Activated CD8-positive, alpha-beta memory T cell treated with anti-CD3 and anti-CD28 coated beads, Interleukin-2, amount 50 U/mL, for 1 hour (primary cell): ENCODE measurements around the gene ENPP4.
"Not testable (repeated sequence)": the region's sequence is repeated elsewhere in the genome, so short reads cannot be mapped to it uniquely, and the experiment has no call there.

Source experiments
- DNase-seq: peaks from one replicate; pipeline ENCODE4 v3.0.0-alpha.2; 2020; ENCODE audit errors: extremely low read depth

ENPP4 gene

DNA sequence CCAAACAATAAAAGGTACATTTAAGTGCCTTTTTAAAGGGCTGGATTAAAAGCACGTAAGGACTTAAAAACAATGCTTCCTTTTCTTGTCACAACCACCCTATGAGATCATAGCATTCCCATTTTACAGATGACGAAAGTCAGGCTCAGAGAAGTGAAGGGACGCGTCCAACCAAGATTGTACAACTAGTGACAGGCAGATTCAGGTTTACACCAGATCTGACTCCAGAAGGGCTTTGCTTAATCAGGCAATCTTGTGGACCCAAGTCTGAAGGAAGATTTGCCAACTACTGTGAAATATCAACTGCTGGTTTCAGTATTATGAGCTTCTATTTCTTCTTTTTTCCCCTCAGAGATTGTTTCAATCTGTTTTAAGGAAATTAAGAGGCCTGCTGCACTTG lies 877 bp downstream of the ENPP4 start:
- no peak for DNase-seq

DNA sequence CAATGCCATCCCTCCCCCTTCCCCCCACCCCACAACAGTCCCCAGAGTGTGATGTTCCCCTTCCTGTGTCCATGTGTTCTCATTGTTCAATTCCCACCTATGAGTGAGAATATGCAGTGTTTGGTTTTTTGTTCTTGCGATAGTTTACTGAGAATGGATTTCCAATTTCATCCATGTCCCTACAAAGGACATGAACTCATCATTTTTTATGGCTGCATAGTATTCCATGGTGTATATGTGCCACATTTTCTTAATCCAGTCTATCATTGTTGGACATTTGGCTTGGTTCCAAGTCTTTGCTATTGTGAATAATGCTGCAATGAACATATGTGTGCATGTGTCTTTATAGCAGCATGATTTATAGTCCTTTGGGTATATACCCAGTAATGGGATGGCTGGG lies 1.5 kb downstream of the ENPP4 start:
- DNase-seq: not testable (repeated sequence)

DNA sequence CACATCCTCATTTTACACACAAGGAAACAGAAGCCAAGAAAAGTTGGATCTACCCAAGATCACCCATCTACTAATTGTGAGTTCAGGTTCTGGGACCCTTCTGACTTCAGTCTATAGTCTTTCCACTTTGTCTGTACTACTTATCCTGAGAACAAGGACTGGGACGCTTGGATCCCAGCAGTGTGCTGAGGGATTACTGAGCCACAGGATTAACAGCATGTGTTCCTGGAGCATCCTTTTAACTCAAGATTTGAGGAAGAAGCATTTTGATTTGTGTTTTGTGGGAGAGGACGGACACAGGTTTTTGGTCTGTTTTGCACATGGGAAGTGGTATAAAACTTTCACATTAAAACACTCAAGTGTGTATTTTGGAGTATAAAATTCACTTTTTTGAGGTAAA lies 4.4 kb downstream of the ENPP4 start:
- DNase-seq: no peak

GRCh38 chr6:46135176-46135575 lies 5.4 kb downstream of the ENPP4 start:
- no peak for DNase-seq

DNA sequence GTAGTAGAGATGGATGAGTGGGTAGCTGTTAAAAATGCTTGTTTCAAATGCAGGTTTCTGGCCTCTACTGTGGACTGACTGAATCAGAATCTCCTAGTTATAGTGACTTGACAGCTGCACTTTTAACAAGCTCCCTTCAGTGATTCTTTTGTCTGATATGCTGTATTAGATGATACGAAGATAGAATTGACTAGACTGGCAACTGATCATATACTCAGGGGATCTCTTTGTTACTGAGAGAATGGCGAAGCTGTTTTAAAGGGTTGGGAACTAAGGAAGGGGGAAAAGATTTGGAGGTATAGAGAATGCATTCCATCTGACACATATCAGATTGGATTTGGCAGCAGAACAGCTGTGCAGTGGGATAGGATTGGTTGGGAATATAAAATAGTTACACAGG lies 7.0 kb downstream of the ENPP4 start:
- no peak for DNase-seq

- no peak for DNase-seq
Measured at GRCh38 chr6:46137387-46137786, 7.6 kb downstream of the ENPP4 start.

DNA sequence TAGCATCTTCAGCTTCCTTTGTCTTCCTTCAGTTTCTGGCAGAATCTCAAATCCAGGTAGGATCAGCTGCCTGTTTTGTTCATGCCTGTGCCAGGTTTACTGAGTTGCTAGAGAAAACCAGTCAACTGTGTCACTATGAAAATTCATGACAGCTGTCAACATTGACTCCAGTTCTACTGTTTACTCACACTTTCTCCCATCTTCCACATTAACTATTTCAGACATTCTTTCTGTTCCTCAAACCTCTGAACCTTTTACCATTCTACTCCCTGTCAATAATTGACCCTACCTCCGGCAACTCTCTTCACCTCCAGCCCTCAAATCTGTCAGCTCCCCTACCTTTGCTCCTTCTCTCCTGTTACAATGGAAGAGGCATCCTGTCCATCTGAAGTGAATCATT lies 8.5 kb downstream of the ENPP4 start:
- no peak for DNase-seq

GRCh38 chr6:46144270-46144669 lies 14.5 kb downstream of the ENPP4 start:
- DNase-seq: no peak

- not testable (repeated sequence) for DNase-seq
Measured at GRCh38 chr6:46149066-46149465, 19.3 kb downstream of the ENPP4 start.

DNA sequence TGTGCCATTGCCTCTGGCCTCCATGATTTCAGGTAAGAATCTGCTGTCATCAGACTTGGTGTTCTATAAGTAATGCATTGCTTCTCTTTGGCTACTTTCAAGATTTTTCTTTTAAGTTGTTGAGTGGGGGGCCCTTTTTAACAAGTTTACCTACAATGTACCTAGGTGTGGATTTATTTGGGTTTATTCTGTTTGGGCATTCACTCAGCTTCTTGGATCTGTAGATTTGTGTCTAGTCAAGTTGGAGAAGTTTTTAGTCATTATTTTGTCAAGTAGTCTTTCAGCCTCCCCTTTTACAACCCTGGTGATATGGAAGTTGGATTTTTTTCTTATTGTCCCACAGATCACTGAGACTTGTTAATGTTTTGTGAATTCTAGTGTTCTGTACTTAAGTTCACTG lies 26.9 kb downstream of the ENPP4 start:
- no peak for DNase-seq

DNA sequence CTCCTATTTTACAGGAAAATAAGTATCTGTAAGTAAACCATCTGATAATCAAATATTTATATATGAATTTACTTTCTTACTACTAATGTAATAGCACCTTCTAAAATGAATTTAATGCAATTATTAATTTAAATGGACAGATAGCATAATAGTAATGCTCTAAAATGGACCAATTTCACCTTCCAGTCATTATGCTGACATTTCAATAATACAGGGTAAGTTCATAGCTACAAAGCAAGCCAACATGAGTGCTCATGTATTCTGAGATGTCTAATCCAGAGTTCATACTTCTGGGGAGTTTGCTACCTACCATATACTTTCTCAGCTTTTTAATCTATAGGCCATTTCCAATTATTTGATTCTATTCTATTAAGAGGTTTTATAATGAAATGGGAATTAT lies 29.4 kb downstream of the ENPP4 start:
- DNase-seq: no peak

GRCh38 chr6:46160102-46160501 lies 30.3 kb downstream of the ENPP4 start:
- DNase-seq: no peak

DNA sequence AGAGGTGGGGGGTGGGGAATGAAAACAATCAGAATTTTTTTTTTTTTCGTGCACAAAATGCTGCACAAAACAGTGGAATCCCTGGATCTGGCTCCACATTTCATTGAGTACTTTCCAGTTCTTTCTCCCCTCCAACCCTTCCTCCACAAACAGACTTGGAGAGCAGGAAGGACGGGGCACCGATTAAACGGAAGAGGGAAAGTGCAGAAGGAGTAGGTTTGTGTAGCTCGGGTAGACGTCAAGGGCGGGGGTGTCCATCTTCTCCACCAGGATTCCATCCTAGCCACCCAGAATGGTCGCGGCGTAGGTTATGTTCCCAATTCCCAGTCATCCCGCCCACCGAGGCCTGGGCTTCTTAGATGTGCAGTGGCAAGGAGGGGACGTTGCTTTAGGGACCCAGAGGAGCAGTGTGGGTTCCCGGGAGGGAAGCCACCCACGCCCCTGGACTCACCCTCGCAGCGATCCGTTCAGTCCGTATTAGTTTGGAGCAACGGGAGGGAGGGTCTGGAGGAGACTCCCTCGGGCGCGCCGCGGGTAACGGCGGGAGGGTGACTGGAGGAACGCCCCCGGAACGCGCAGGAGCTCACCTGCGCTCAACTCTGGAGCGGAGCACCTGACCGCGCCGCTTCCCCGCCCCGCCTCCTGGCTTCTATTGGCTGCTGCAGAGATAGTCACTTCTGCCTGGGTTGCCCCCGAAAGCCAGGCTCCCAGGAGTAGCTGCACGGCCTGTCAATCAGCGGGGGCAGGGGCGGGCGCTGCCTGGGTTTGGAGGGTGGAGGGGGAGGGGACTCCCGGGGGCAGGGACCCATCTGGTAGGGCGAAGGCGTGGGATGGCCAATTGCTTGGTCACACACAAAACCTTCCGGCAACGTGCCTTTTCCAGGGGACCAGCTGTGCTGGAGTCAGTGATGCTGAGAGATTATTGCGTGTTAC lies 40.8 kb downstream of the ENPP4 start, which contains the start of gene ENPP5:
Gene ENPP5, minus strand, starts transcription at position 624 of the 933 bp plus-strand sequence. CDS start 2,718 bp downstream, outside the sequence.
- peak; percentile 47 for DNase-seq

GRCh38 chr6:46172176-46172575 lies 42.4 kb downstream of the ENPP4 start:
- no peak for DNase-seq

GRCh38 chr6:46174904-46175303 lies 45.1 kb downstream of the ENPP4 start:
- DNase-seq: no peak

- no peak for DNase-seq
Measured at GRCh38 chr6:46175446-46175845, 45.7 kb downstream of the ENPP4 start.

DNA sequence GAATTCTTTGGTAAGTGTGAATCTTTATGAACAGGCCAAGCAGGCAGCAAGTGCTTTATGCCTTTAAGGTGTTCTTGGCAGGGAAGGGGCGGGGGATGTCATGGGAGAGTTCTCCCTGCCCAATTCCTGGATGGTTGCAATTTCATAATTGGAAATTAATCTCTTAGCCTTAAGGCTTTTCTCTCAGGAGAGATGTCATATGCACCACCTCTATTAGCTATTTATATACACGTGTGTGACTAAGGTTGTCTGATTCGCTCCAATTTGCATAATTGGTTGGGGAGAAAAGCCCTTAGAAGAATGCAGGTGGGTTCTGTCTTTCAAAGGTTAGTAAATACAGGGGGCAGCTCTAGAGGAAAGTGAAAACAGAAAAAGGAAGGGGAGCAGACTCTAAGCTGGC lies 46.2 kb downstream of the ENPP4 start:
- no peak for DNase-seq

DNA sequence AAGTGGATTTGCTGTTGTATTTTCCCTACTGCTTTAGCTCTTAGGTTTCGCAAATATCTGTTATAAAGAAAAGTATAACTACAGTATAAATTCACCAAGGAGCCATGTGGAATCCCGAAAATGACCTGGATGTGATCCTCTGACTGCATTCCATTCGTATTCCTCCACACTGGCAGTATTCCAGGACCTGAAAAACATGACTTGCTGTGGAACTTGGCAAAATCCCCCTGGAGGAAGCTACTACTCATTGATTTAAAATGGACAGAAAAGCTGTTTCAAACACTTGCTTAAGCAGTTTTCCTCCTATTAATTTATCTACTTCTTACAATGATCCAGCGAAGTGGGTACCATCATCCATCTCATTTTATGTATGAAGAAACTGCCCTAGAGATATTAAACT lies 54.3 kb downstream of the ENPP4 start:
- no peak for DNase-seq

- no peak for DNase-seq
Measured at GRCh38 chr6:46186583-46186982, 56.8 kb downstream of the ENPP4 start.

- DNase-seq: no peak
Measured at GRCh38 chr6:46189726-46190125, 59.9 kb downstream of the ENPP4 start.

DNA sequence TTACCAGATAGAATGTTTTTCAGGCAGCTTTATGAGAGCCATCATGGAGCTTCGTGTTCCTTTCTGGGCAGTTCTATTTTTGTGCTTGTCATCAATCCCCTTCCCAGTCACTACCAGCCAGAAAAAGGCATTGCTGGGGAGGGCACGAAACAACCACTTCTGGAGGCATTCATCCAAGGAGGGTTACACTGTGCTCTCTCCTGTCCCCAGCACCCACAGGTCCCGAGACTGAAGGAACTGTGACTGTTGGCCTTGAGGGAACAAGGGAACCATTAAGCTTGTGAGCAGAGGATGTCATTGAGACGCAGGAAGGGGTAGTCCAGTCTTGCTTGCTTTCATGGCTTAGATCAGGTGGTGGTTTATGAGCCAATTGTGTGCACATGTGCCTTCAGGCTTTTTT lies 61.1 kb downstream of the ENPP4 start:
- DNase-seq: no peak

GRCh38 chr6:46191961-46192360 lies 62.2 kb downstream of the ENPP4 start:
- no peak for DNase-seq
